ENCODE data around the gene PODXL2.
"Not testable (repeated sequence)": the region's sequence is repeated elsewhere in the genome, so short reads cannot be mapped to it uniquely, and the experiment has no call there.

Gene PODXL2

DNA sequence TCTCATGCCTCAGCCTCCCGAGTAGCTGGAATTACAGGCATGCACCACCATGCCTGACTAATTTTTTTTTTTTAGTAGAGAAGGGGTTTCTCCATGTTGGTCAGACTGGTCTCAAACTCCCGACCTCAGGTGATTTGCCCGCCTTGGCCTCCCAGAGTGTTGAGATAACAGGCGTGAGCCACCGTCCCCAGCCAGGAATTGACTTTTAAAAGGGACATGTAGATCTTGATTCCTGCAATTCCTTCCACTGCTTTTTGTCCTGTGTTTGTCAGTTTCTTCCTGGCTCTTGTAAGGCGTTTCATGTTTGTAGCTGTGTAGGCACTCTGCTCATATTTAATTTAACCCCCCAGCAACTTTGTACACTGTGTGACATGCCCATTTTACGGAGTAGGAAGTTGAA is 23.4 kb upstream of the PODXL2 start:
- not testable (repeated sequence) for DNase-seq (ENCODE audit: low read depth)

DNA sequence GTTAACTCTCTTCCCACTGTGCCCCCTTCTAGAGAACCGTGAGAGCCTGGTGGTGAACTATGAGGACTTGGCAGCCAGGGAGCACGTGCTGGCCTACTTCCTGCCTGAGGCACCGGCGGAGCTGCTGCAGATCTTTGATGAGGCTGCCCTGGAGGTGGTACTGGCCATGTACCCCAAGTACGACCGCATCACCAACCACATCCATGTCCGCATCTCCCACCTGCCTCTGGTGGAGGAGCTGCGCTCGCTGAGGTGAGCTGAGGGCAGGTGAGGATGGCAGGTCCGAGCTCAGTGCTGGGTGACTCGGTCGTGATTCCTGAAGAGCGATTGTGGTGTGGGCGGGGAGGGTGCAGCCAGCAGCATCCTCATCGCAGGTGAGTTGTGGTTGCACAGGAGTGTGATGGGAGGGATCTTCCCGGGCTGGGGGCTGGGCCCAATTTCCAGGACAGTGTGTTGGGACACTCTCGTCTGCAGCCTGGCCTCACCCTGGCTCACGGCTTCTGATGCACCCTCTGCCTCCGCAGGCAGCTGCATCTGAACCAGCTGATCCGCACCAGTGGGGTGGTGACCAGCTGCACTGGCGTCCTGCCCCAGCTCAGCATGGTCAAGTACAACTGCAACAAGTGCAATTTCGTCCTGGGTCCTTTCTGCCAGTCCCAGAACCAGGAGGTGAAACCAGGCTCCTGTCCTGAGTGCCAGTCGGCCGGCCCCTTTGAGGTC is 22.7 kb upstream of the PODXL2 start:
- no peak for DNase-seq (ENCODE audit: low read depth)

DNA sequence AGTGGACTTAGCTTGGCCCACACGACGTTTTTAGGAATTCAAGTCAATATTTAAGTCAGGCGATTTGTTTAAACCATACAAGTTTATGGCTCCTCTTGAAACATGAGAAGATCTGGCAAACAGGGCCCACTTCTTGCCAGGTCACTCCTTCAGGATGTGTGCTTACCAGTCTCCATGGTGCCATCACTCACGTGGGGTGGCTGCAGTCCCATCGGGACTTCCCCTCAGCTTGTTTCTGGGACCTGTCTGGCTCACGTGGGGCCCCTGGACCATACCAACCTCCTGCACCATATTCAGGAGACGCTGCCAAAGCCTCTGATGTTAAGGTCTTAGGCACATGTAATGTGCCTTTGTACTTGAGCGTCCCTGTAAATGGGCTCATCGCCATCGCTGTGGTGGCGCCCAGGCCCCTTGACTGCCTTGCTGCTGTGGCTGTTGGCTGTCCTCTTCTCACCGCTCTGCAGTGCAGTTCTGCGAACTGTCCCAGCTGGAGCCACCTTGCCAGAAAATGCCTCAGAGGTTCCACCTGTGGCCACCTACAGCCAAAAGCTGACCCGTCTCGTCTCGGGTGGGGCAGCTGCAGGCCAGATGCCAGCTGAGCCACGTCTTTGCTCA is 21.9 kb upstream of the PODXL2 start:
- no peak for DNase-seq (ENCODE audit: low read depth)

DNA sequence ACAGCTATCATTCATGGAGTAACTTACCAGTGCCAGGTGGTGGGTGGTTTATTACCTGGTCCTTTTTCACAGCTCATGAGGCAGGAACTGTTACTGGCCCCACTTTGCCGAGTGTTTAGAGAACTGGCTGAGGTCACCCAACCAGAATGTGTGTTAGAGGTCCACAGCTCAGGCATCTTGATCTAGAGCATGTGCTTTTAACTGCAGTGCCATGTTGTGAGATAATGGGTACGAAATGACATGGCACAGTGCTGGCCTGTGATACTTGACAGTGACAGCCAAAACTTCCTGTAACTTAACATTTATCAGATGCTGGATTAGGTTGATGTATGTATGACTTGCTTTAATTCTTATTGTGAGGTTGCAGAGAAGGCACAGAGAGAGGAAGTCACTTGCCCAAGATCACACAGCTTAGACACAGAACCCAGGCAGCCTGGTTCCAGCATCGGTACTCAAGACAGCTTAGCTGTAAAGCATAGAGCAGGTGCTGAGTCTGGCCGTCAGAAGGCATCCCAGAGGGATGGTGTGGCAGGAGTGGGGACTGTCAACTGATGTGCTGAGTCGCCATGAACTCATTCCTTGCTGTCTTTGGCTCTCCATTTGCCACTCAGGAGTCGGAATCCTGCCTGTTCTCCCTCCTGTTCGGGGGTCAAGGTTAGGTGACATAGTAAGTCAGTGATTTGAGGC is 21.2 kb upstream of the PODXL2 start:
- no peak for DNase-seq (ENCODE audit: low read depth)

DNA sequence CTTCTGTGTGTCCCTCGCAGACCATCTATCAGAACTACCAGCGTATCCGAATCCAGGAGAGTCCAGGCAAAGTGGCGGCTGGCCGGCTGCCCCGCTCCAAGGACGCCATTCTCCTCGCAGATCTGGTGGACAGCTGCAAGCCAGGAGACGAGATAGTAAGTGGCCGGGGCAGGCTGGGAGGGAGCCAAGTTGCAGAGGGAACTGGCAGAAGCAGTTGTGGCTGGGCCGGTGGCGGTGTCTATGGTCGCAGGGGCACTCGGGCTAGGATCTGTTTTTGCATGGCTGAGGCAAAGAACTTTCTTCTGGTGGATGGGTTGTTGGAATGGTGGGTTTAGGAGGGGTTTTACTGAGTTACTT is 20.6 kb upstream of the PODXL2 start:
- DNase-seq (ENCODE audit: low read depth): no peak

DNA sequence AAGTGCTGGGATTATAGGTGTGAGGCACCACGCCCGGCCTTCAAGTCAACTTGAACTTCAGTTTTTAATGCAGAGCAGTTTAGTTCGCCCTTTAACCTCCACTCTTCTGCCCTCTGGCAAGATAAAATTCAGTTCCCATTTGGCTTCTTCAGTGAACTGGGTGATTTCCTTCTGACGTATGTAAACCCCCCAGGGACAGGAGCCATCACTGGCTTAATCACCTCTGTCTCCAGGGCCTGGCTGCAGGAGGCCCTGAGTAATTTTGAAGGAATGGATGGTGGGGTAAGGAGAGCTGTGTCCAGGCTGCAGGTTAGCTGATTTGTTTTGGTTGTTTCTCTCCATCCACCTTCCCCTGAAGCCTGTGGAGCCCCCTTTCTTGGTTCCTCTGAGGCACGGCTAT is 18.9 kb upstream of the PODXL2 start:
- no peak for DNase-seq (ENCODE audit: low read depth)

DNA sequence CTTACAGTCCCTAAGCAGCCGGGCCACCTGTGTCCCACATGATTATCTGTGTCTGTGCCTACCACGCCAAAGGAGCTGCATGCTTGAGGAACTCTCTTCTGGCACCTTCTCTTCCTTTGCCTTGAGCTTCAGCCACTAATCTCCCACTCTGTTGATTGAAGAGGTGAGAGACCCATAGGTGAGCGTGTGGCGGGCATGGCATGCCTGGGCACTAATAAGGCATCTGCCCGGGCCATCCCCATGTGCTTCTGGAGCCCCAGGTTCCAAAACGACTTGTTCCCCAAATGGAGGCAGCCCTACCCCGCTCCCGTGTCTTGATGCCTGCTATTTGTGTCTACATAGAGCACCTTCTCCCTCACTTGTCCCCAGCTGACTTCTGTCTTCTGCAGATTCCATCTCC is 17.7 kb upstream of the PODXL2 start:
- no peak for DNase-seq (ENCODE audit: low read depth)

DNA sequence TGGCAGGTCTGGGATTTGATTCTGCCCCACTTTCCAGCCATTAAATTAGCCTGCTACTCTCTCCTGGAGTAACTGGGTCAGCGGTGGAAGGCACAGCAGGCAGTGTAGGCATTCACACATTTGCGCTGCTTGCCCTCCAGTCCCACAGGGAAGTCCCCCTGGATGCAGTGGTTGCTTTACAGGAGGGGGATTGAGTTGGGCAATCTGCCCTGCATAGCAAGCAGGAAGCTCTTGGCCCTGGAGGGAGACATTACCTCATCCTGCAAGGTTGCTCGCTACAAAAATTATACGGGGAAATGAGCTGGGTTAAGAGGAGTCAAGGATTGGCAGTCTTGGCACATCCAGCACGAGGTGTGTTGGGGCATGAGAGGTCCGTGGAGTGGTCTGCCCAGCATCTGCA is 16.0 kb upstream of the PODXL2 start:
- DNase-seq (ENCODE audit: low read depth): no peak

DNA sequence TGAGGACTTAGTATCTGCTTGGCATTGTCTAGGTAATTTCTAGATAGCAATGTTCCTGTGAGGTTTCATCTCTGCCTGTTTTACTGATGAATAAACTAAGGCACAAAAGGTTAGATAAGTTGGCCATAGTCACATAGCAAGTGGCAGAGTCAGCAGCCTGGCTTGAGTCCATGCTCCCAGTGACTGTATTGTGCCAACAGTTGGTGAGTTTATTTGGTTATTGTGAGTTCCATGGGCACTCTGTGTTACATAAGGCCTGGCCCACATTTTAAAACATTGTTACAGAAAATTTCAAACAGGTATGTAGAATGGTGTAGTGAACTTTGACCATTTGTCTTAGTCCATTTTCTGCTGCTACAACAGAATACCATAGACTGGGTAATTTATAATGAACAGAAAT is 15.6 kb upstream of the PODXL2 start:
- no peak for DNase-seq (ENCODE audit: low read depth)

DNA sequence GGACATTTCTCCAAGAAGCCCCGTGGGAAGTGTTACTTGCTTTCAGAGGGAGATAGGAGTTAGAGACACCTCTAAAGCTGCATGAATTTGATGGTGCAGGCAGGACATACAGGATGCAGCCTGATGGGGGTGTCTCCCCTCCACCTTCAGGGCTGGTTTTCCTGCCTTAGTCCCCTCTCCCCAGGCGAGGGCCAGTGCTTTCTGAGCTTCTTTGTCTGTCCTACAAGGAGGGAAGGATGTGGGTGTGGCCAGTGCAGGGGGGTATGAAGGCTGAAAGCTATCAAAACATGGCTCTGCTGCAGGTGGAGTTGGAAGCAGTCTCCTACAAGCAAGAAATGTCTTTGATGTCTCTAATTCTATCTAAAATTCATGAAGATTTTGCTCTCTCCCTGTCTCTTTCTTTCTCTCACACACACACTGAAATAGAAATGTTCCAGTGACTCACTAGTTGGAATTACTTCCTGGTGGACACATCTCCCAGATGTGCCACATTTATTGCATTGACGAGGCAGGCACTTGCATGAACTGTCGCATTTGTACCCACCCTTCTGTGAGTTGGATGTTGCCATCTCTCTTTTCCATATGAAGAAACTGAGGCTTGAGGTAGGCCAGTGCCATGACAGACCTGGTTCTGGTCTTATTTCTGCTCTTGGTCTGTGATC is 13.9 kb upstream of the PODXL2 start:
- no peak for DNase-seq (ENCODE audit: low read depth)

DNA sequence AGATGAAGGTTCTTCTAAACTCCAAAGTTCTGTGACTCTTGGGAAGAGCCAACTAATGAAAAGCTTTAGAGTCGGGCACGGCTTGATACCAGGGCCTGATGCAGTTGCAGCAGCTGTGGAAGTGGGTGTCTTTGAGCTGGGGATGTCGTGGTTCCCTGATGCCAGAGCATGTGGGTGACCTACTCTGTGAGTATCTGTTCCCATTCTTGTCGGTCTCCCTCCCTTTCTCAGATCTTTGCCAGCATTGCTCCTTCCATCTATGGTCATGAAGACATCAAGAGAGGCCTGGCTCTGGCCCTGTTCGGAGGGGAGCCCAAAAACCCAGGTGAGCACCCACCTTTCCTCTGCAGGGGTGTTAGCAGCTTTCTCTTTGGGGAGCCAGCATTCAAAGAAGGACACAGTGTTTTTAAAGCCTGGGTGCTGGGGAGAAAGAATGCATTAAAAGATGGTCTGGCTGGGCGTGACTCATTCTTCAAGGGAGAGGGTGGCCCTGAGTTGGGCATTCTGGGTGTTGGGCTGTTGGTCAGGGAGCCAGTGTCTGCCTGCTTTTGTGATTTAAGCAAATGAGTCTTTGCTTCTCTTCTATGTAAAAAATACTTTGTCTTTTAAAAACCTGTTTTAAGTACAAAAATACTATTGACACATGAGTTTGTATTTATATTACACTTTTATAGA is 13.2 kb upstream of the PODXL2 start:
- DNase-seq (ENCODE audit: low read depth): no peak

DNA sequence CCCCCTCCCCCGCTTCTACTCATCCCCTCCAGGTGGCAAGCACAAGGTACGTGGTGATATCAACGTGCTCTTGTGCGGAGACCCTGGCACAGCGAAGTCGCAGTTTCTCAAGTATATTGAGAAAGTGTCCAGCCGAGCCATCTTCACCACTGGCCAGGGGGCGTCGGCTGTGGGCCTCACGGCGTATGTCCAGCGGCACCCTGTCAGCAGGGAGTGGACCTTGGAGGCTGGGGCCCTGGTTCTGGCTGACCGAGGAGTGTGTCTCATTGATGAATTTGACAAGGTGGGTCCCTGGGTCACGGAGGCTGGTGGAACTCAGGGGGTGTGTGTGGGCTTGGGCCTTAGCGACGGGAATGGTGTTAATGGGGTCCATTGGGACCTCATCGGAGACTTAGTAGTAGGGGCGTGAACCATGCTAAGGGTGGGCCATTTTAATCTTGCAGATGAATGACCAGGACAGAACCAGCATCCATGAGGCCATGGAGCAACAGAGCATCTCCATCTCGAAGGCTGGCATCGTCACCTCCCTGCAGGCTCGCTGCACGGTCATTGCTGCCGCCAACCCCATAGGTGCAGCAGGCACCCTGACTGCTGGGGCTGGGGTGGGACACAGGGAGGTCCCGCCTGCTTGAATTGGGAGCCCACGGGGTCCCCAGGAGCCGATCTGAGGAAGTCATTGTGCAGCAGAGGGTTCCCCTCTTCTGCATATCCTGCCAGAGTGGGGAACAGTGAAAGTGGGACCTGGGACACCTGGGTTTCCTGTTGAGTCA is 12.0 kb upstream of the PODXL2 start:
- DNase-seq (ENCODE audit: low read depth): no peak

DNA sequence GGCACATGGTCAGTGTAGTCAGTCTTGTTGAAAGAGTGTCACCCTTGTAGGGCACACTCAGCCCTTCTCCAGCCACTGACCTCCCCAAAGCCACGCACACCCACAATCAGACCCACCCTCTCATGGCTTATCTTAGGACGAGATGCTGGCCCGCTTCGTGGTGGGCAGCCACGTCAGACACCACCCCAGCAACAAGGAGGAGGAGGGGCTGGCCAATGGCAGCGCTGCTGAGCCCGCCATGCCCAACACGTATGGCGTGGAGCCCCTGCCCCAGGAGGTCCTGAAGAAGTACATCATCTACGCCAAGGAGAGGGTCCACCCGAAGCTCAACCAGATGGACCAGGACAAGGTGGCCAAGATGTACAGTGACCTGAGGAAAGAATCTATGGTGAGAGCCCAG is 10.1 kb upstream of the PODXL2 start:
- no peak for DNase-seq (ENCODE audit: low read depth)

DNA sequence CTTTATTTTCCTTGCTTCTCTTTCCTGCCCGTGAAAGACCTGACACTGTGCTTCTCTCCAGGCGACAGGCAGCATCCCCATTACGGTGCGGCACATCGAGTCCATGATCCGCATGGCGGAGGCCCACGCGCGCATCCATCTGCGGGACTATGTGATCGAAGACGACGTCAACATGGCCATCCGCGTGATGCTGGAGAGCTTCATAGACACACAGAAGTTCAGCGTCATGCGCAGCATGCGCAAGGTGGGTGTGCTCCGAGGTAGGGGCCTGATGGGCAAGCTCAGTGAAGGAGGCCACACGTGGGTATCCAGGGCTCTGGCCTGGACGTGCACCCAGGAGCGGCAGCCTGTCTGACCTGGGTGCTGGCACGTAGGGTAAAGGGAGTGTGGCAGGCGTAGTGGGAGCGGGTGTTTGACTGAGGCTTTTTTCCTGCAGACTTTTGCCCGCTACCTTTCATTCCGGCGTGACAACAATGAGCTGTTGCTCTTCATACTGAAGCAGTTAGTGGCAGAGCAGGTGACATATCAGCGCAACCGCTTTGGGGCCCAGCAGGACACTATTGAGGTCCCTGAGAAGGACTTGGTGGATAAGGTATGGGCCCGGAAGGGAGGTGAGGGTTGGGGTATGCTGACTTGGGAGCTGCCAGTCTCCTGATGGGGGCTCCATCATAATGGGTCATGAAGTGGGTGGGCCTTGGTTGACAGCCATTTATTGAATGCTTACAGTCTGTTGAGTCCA is 8.2 kb upstream of the PODXL2 start:
- no peak for DNase-seq (ENCODE audit: low read depth)

DNA sequence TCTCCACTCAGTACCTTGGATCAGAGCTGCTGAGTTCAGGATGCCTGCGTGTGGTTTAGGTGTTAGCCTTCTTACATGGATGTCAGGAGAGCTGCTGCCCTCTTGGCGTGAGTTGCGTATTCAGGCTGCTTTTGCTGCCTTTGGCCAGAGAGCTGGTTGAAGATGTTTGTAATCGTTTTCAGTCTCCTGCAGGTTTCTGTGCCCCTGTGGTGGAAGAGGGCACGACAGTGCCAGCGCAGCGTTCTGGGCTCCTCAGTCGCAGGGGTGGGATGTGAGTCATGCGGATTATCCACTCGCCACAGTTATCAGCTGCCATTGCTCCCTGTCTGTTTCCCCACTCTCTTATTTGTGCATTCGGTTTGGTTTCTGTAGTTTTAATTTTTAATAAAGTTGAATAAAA is 7.0 kb upstream of the PODXL2 start:
- DNase-seq (ENCODE audit: low read depth): no peak

DNA sequence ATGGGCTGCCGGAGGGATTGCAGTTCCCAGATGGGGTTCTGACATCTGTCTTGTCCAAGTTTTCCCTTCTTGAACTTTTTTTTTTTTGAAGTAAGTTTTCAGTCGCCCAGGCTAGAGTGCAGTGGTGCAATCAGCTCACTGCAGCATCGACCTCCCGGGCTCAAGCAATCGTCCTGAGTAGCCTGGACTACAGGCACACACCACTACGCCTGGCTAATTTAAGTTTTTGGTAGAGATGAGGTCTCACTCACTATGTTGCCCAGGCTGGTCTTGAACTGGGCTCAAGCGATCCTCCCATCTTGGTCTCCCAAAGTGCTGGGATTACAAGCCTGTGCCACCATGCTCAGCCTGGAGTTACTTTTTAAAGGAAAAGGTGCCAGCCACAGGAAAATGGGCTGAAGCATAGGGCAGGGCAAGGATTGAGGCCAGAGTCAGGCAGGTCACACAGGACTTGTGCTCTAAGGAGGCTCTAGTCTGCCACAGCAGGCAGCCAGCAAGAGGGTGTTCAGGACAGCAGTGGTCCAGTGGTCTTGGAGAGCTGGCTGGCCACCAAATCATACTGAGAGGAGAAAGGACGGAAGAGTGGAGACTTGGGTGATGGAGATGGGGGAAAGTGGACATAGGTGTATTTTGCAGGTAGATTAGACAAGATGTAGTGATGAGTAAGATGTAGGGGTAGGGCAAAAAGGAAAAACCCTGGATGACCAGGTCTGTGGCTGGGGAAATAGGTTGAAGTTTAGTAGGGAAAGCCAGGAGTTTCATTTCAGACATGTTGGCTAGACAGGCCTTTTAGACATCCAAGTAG is 6.0 kb upstream of the PODXL2 start:
- DNase-seq (ENCODE audit: low read depth): no peak

DNA sequence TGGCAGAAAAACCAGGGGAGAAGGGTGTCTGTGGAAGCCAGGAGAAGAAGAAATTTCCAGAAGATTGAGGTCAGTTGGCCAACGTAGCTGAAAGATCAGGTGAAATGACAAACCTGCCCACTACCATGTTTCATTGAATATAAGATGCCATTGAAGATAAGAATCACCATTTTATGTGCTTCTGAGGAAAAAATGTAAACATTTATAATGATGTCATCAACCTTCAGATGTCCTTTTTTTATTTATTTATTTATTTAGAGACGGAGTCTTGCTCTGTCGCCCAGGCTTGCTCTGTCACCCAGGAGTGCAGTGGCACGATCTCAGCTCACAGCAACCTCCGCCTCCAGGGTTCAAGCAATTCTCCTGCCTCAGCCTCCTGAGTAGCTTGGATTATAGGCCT is 4.9 kb upstream of the PODXL2 start:
- no peak for DNase-seq (ENCODE audit: low read depth)

DNA sequence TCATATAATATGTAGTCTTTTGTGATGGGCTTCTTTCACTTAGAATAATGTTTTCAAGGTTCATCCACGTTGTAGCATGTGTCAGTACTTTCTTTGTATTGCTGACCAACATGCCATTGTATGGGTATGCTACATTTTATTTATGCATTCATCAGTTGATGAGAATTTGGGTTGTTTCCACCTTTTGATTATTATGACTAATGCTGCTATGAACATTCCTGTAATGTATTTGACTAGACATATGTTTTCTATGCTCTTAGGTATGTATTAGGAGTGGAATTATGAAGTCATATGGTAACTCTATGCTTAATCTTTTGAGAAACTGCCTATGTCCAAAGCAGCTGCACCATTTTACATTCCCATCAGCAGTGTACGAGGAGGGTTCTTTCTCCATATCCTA is 3.2 kb upstream of the PODXL2 start:
- no peak for DNase-seq (ENCODE audit: low read depth)

DNA sequence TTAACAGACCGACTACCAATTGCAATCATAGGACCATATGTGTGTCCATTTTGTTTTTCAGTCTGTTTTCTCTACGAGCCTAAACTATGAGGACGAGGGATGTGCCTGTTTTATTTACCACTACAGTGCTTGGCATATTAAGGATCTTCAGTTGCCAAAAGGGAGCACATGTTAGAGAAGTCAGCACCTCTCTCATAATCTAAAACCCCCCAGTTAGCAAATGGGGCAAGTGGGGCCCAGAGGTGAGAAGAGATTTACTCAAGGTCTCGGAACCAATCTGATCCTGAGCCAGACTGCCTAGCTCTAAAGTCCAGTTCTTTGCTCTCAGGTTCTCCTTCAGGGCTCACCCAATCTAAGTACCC is 578 bp upstream of the PODXL2 start:
- no peak for DNase-seq (ENCODE audit: low read depth)

All from non-pigmented ciliary epithelial cell (primary cell).